GM12892 (cell line): ENCODE data around the gene MED7. TPM values are rescaled to one million over a fixed set of nuclear protein-coding genes. Genes with fewer than 3 reads are reported as not detected.
A peak's percentile ranks its signal among the peaks of the same experiment; 100 is the strongest.
"Not testable (repeated sequence)": the region's sequence is repeated elsewhere in the genome, so short reads cannot be mapped to it uniquely, and the experiment has no call there.

Experiments
- DNase-seq: peaks from one replicate; pipeline ENCODE4 v3.0.0; 2011; ENCODE audit not compliant: insufficient read length
- FAIRE-seq: peaks from 2 replicates; lab custom pipeline; 2011; peaks lifted over from hg19 to GRCh38; lab: Jason Lieb, UNC
- POLR2A ChIP-seq: IDR thresholded peaks from 2 replicates; pipeline ENCODE4 v1.6.1; 2011; ENCODE audit warnings: low read depth, low read length, control low read depth
- POLR2AphosphoS5 ChIP-seq: IDR thresholded peaks from 2 replicates; pipeline ENCODE4 v1.6.1; 2011; ENCODE audit warnings: low read depth, low read length, control low read depth
- TAF1 ChIP-seq: IDR thresholded peaks from 2 replicates; pipeline ENCODE4 v1.6.1; 2011; ENCODE audit warnings: low read depth, mild to moderate bottlenecking, control low read depth, low read length, borderline replicate concordance
- polyA plus RNA-seq: library from polyadenylated mRNA; unstranded; fragments of >200 nt; gene quantifications from one replicate; pipeline ENCODE4 v1.2.1, GENCODE V29; 2012; ENCODE audit warnings: missing spikeins, inconsistent platforms; ENCODE audit not compliant: missing spikeins

Gene MED7
- 16.6 TPM for polyA plus RNA-seq

- peak; percentile 99 for FAIRE-seq
- DNase-seq = peak; percentile 87
- TF ChIP-seq POLR2AphosphoS5 (peak; percentile 86), POLR2A (peak; percentile 91), TAF1 (peak; percentile 78)
Measured at GRCh38 chr5:157142317-157143126, at the start of gene MED7. Gene MED7, minus strand, starts transcription at chr5:157142865. Its CDS starts 3,434 bp downstream, at chr5:157139431.

- DNase-seq (no peak), FAIRE-seq (peak; percentile 83)
Measured at GRCh38 chr5:157189223-157189622, 46.6 kb upstream of the MED7 start.

GRCh38 chr5:157188270-157188669 is 45.6 kb upstream of the MED7 start:
- TF ChIP-seq POLR2AphosphoS5 (no peak), POLR2A (no peak), TAF1 (no peak)
- DNase-seq = no peak
- no peak for FAIRE-seq

More at GRCh38 chr5:157189223-157189622, 46.6 kb upstream of the MED7 start:
- TF ChIP-seq POLR2A (no peak), POLR2AphosphoS5 (no peak), TAF1 (no peak)

GRCh38 chr5:157187046-157187754 is 44.5 kb upstream of the MED7 start:
- FAIRE-seq = no peak
- TF ChIP-seq POLR2AphosphoS5 = no peak
- no peak for TF ChIP-seq TAF1
- no peak for TF ChIP-seq POLR2A
- no peak for DNase-seq

GRCh38 chr5:157186309-157187045 is 43.8 kb upstream of the MED7 start:
- TF ChIP-seq TAF1 (no peak), POLR2AphosphoS5 (no peak), POLR2A (no peak)
- DNase-seq (no peak), FAIRE-seq (no peak)

- FAIRE-seq = not testable (repeated sequence)
Measured at GRCh38 chr5:157185122-157185521, 42.5 kb upstream of the MED7 start.

GRCh38 chr5:157184117-157184670 is 41.5 kb upstream of the MED7 start:
- FAIRE-seq = no peak
- DNase-seq = no peak
- no peak for TF ChIP-seq POLR2AphosphoS5
- TF ChIP-seq TAF1 = no peak
- TF ChIP-seq POLR2A = no peak

More at GRCh38 chr5:157185122-157185521, 42.5 kb upstream of the MED7 start:
- not testable (repeated sequence) for DNase-seq

- no peak for TF ChIP-seq TAF1
- TF ChIP-seq POLR2A = no peak
- no peak for TF ChIP-seq POLR2AphosphoS5
- FAIRE-seq = no peak
- no peak for DNase-seq
Measured at GRCh38 chr5:157182143-157182757, 39.6 kb upstream of the MED7 start.

- TF ChIP-seq POLR2A = no peak
- no peak for TF ChIP-seq TAF1
- TF ChIP-seq POLR2AphosphoS5 = no peak
- DNase-seq (no peak), FAIRE-seq (peak; percentile 14)
Measured at GRCh38 chr5:157180374-157181264, 38.0 kb upstream of the MED7 start, which contains the start of gene ITK. Gene ITK, plus strand, starts transcription at chr5:157180840. Its CDS starts 138 bp downstream, at chr5:157180978.

GRCh38 chr5:157178966-157179365 is 36.3 kb upstream of the MED7 start:
- TF ChIP-seq POLR2A (no peak), TAF1 (no peak), POLR2AphosphoS5 (no peak)
- no peak for DNase-seq
- no peak for FAIRE-seq
